CD4-positive, alpha-beta T cell treated with Interleukin-6 for 4 hours (primary cell): ENCODE measurements around the gene GUCY1A2.

Source experiments
- DNase-seq: peaks from one replicate; pipeline ENCODE4 v3.0.0-alpha.2; 2020; ENCODE audit warnings: mixed read lengths

Gene GUCY1A2

DNA sequence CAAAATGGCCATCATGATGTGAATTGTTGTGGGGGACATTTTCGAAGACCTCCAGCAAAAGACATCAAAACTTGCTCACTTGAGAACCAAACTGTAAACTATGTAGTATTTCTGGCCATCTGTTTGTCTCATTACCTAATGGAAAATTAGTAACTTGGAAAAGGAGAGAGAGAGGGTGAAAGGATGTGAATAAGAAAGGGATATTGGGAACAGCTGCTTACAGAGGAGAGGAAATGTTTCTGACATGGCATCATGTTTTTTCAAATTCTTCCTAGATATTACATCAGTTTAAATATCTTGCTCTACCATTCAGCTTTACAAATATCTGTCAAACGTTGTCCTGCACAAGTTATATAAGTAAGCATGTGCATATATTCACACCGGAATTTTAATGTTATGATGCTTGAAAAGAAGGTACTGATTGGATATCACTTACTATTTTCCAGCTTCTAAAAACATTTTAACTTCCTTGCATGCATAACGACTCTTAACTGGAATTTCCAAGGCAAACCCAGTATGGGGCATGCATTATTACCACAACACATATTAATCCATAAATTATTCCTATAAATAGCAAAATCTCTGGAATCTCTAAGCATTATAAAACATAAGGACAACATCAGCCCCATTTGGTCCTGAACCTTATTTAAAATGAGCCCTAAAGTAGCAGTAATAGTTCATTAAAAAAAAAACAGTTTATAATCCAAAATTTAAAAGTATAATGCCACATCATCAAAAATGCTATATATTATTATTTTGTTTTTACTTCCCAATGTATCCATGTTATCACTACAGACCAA, 20.0 kb downstream of the GUCY1A2 start:
- no peak for DNase-seq

DNA sequence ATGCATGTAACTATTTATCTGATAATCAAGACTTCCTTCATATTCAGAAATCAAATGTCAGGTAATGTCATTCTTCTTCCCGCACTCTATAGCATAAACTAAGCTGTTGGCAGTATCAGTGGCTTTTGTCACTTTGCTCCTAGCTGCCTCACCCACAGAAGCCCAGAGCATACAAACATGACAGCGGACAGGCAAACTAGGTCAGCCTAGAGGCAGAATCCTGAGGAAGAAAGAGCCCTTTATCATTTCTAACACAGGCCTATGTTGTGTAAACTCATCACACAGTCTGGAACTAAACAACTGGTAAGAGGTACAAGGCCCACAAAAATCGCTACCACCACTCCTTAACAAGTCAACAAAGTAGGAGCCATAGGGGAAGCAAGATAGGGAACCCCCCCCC, 21.0 kb downstream of the GUCY1A2 start:
- DNase-seq = no peak

DNA sequence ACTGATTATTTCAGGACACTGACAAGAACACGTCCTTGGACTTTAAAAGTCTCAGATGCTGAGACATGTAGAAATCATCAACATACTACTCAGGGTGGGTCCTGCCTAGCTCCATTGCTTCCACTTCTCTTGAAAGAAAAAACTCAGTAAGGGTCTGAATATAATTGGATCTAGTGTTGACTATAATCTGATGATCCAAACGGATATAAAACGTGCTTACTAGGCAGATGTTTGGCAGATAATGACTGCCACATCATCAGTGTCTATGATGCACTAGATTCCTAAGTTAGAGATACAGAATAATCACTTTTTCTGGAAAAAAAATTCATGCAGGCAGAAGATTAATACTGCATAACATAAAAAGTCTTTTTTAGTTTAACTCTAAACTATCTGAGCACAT, 21.6 kb downstream of the GUCY1A2 start:
- DNase-seq = no peak

DNA sequence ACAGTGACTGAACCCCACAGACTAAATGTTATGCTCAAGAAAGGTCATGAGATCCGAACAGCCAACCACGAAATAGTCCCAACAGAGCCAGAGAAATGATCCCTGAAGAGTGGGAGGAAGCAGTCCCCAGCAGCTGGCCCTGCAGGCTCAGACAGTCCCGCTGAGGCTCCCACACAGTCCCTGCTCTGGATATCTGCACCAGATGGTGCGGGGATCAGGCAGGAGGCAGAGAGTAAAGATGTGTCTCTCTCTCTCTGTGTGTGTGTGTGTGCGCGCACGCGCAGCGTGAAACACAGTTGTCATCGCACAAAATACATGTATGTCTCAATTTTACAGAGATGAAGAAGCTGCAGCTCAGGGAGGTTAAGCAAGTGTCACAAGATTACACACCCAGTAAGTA, 27.9 kb downstream of the GUCY1A2 start:
- DNase-seq = no peak

DNA sequence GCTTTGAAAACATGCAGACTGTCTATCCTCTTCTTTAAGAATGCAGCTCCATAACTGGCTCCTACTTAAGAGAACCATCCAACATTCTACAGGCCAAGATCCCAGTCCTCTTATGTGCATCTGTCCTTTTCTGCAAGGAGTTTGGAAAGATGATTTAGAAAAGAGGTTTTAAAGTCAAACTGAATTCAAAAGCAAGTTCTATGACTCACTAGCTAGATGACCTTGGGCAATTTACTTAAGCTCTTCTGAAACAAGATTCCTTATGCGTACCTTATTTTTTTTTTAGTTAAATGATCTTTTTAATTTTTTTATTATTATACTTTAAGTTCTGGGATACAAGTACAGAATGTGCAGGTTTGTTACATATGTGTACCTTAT, 29.2 kb downstream of the GUCY1A2 start:
- no peak for DNase-seq

DNA sequence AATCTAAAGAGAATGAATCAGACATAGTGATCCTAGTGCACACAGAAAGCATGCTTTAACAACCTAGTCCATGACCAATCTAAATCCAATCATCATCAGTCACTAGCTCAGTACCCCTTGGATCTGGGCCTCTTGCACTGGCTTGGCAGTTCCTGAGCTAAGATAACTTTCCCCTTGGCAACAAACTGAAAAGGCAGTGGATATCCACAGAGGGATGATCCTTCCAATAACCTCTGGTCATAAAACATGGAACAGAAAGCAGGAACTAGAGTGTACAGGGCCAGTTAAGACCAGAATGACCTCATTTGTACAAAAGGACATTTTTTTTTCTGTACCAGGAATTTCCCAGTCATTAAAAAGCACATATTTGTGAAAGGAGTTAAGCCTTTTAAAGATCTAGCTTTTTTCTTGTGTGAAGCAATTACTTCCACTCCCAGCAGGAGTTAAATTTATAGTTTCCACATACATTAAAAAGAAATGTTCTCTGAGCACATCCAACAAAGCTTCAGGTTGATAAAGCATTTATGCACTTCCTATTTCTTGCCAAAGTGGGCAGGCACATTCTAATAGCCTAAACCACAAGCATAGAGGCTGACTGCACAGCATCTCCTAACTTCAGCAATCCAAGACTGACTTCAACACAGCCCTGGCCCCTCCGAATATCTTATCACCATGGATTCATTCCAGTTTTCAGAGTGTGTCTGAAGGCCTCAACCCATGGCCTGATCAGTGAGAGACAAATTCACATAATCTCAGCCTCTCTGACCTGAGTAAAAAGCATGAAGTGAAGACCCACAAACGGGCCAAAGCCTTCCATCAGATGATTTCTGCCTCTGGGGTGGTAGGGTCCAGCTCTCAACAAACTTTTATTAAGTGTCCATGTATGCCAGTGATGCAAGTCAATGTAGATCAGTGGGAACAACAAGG, 29.9 kb downstream of the GUCY1A2 start:
- no peak for DNase-seq

DNA sequence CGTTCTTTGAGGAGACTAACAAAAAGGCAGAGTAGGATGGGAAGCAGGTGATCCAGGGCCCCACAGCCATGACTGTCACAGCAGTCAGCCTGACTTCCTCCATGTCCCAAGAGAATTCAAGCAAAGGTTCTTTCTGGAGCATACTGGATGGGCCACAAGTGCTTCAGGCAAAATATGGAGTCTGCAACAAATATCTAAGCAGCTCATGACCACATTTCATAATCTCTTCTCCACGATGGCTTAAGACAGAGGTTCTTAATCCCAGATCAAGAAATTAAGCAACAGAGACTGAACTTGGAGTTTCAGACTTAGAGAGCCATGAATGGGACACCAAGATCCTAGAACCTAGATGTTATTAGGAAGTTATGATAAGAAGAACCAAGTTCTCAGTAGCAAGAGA, 31.6 kb downstream of the GUCY1A2 start:
- no peak for DNase-seq

DNA sequence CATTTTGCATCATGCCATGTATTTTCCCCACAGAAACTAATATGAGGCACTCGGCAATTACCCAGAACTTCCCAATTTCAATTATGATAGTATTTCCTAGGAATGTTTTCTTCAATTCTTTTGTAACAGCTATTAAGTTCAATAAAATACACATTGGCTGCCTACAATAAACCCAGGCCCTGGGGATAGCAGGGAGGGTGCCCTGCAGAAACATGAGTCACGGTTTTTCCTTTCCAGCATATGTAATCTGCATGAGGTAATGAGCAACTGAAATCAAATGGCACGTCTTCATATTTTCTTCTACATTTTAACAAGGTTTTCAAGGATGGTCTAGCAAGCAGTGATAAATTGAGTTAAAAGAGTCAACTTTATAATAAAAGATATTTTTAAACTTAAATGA, 32.0 kb downstream of the GUCY1A2 start:
- DNase-seq = no peak

DNA sequence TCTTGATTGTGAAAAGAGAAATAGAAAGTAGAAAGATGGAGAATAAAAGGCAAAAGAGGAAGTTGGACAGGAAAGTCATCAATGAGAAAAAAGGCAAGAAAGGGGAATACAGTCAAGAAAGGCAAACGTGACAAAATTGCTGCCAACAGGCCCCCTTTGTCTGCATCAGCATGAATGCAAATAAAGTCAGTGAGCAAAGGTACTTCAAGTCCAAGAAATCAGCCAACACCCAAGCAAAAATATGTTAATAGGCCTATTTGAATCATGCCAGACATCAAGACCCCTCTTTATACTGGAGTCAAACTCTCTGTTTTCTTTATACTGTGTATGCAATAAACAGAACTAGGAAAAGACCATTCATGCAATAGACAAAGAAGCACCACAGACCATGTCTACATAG, 34.3 kb downstream of the GUCY1A2 start:
- DNase-seq = no peak

DNA sequence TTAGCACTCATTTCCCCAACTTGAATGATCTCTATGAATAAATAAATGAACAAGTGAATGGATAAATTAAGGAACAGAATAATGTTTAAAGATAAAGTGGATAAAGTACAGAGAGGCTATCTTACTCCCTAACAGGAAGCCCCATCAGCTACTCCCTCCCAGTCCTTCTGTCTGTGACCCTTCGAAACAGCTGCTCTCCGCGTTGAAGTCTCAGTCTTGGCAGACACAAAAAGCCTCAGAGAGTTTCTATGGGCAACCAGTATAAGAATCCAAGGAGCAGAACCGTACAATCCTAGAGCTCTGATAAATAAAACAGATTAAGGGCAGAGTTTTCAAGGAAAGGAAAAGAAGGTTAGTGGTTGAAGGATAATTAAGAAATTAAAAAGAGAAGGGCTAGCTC, 35.0 kb downstream of the GUCY1A2 start:
- no peak for DNase-seq

DNA sequence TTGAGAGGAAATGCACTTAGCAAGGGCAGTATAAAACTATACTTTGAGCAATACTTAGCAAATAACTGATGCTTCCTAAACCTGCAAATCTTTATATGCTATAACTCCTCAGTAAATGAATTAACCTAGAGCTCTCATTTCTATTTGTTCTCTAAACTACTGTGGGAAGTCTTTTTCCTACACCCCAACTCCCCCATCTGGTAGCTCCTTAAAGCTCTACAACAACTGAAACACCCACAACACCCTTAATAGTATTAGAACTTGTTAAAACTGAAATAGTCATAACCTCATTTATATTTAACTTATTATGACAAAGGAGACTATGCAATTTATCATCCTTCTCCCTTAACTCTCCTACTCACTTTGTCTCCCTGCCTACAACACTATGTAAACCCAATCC, 43.4 kb downstream of the GUCY1A2 start:
- no peak for DNase-seq

DNA sequence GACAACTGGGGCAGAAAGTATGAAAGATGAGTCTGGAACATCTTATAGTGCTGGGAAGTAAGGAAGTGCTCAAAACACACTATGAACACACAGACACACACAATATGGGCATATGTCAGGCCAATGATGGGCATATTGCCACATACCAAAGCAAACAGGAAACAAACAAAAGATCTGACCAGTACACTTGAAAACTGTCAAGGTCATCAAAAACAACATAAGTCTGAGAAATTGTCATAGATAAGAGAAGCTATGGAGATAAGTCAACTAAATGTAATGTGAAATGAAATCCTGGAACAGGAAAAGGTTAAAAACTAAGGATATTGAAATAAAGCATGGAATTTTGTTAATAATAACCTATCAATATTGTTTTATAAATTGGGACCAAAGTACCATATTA, 46.4 kb downstream of the GUCY1A2 start:
- DNase-seq = no peak

DNA sequence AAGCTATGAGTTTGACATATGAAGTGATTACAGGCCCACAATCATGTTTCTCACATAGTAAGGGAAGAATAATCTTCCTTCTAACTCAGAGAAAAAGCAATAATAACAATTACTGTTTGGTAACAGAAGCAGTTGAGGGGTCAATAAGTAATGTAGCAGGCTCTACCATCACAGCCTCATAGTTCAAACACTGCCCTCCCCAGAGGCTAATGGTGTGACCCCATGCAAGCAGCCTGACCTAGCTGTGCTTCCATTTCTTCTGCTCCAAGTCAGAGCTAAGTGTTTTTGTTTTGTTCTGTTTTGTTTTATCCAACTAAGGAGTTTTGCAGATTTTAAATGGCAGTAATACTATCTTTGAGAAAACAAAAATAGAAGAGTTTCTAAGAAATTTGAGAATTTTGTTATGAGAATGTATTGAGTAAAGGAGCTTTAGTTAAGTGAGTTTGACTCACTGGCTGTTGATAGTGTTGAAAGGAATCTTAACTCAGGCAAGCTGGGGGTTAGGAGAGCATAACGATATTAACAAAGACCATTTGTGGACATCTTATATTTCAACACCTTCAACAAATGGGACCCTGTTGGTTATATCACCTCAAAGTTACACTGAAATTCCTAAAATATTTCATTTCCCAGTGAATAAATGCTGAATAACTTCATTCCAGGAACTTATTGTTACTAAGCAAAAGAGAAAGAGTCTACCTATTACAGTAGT, 48.5 kb downstream of the GUCY1A2 start:
- DNase-seq = no peak

DNA sequence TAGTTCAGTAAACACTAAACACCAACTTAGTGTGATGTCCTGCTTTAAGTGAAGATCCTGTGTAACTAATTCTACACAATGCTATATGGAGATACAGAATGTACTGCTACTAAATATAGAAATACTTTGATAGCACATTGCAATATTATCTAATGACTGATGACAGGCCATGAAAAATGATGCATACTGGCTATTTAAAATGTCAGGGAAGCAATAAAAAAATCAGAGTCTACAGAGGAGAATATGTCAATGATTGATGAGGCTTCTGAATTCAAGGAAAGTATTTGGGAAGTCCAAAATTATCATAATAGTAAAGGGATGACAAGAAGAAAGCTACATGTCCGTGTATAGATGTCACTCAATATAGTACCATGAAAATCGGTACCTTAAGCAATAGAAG, 55.3 kb downstream of the GUCY1A2 start:
- no peak for DNase-seq

DNA sequence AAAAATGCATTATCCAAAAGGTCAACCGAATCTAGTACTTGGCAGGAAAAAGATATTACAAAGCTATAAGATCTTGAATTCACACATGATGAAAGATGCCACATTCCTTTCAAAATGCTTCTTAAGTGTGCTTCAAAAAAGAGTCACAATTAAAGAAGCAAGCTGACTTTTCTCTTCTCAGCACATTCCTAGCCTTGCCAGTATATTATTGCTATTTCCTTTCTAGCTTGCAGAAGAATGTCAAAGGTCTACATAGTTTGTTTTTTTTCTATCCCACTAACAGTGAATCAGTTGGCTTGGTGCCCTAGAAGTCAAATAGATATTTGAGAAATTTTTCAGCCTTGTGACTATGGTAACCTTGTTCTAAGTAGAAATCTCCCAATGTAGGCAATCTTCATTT, 56.8 kb downstream of the GUCY1A2 start:
- no peak for DNase-seq

DNA sequence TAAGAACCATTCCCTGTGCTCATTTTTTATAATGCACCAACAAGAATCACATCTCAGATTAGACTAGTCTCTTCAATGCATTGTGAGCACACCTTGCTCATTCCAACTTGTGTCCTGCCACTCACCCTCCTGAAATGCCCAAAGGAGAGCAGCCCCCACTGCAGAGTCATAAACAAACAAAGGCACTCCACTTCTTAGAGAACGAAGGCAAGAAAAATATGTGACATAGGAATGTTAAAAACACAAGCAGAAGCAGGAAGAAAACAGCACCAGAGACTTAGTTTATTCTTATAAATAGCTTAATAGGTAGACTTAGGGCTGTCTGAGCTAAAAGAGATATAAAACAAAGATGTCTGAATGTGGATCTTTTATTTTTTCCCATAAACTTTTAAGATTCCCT, 57.2 kb downstream of the GUCY1A2 start:
- no peak for DNase-seq

DNA sequence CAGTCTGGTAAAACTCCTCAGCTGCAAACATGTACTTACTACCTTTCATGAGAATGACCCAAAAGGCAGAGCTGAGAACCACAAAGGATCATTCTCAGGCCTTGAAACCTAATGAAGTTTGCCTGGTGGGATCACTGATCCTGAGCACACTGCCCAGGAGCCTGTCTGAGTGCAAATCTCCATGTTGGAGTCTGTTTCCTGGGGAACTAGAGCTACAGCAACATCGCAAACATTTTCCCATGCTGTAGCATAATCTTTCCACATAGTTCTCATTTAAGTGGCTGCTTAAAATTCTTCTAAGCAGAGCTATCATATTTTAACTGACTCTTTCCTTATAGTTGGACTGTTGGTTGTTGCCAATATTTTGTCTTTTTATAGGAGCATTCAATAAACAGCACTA, 58.5 kb downstream of the GUCY1A2 start:
- no peak for DNase-seq

DNA sequence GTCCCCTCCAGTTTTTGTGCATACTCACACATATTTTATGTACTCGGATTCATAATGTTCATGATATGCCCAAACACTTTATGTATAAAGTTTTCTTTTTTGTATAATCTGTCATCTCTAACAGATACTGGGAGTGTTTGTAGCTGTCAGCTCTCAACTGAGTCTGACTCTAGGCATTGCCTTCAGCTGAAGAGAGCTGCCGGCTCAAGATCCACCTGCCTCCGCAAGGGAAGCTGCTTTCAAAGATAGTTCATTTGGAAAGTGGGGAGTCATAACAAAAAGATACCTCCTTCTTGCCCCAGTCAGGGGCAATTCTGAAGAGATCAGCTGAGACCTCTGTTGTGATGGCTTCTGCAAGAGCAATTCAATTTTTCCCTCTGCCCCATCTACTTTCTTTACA, 58.9 kb downstream of the GUCY1A2 start:
- no peak for DNase-seq

DNA sequence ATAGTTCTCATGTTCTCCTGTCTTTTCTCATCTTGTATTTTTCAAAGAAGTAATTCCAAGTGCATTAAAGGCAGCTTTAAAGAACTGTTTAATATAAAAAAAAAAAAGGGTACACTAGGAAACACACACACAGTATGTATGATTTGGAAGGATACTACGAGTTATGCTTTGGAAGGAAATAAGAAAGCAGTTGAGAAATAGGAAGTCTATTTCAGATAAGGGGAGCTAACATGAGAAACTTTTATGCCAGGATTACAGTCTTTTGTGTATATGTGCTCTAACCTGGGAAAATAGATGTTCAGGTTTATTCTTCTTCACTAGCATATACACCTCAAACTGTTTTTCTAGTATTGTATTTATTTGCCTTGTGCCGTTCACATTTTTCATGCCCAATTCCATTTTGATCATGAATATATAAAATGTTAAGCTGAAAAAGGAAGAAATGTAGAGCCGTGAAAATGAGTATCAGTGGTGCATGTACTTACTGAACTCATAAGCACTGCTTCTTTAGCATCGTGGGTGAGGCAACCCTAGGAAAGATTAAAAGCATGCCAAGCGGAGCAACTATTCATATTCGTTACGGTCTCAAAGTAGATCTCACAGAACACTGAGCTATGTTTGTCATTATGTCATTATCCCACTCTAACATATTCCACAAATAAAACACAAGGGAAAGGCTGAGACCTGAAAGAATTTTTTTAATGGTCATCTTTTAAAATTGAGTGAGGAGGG, 59.6 kb downstream of the GUCY1A2 start:
- no peak for DNase-seq

DNA sequence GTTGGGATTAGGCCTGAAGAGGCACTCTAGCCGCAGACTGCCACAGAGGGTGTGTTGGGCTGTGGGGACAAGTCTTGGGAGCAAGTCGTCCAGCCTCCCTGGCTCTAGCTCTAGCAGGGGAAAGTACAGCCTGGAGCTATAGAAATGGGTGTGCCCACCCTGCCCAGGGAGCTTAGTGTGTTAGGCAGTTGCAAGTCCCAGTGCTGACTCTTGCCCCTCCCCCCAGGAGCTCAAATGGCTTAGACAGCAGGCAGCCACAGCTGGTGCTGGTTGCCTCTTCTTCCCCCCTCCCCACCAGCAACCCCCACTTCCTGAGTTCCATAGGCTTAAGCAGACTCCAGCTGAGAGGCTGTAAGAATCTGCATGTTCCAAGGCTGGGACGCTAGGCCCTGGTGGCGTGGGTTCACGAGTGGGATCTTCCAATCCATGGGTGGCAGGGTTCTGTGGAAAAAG, 61.2 kb downstream of the GUCY1A2 start:
- DNase-seq = no peak

DNA sequence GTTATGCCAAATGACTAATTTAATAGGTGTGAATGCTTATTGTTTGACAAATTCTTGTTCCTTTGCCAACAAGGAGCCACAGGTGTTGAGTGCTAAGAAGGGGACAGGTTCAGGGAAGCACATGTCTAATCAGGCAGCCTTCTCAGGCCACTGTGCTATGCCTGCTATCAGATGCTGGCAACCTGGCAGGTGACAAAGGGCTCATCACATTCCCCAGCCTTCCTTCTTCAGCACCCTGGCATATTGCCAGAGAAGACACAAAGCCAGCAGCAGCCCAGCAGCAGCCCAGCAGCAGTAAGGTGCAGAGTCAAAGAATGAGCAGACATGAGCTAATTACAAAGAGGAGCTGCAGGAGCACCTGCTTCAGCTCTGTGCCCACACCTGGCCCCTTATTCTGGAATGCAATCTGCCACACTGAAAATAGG, 68.2 kb downstream of the GUCY1A2 start:
- no peak for DNase-seq

DNA sequence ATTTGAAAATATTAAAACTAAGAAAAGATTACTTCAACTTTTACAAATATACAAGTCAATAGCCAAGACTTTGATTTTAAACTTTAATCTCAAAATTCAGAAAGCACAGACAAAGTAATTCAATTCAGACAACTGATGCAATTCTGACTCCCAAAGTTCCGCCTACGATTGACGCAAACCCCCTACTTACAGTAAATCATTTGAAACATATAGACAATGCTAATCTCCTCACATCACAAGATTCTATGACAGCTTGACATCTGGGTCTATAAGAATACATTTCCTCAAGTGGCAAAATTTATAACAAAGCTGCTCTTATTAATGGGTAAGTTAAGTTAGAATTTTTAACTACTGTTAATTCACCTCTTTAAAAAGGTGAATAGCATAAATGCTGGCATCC, 75.2 kb downstream of the GUCY1A2 start:
- no peak for DNase-seq

DNA sequence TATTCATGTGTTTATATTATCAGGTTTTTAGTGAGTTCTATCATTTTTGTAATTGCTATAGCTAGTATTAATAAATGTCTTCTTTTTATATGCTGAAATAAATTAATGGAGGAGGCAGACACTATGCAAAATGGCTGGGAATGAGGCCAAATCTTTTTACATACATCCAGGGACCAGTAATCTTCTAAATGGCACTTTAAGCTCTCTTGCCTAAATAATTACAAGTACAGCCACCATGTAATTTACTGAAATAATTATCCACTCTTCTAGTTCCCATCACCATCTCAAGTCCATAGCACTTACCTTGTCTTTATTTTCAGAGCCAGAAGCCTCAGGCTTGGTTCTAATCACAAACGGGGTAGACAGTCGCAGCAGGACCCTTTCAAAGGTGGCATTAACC, 79.1 kb downstream of the GUCY1A2 start:
- no peak for DNase-seq
